Activated gamma-delta T cell treated with Interleukin-2 at 50 U/mL for 16 hours (primary cell): ENCODE data around the gene RPS18.

Experiments used
- DNase-seq: peaks from one replicate; pipeline ENCODE4 v3.0.0-alpha.2; 2020

Gene RPS18

DNA sequence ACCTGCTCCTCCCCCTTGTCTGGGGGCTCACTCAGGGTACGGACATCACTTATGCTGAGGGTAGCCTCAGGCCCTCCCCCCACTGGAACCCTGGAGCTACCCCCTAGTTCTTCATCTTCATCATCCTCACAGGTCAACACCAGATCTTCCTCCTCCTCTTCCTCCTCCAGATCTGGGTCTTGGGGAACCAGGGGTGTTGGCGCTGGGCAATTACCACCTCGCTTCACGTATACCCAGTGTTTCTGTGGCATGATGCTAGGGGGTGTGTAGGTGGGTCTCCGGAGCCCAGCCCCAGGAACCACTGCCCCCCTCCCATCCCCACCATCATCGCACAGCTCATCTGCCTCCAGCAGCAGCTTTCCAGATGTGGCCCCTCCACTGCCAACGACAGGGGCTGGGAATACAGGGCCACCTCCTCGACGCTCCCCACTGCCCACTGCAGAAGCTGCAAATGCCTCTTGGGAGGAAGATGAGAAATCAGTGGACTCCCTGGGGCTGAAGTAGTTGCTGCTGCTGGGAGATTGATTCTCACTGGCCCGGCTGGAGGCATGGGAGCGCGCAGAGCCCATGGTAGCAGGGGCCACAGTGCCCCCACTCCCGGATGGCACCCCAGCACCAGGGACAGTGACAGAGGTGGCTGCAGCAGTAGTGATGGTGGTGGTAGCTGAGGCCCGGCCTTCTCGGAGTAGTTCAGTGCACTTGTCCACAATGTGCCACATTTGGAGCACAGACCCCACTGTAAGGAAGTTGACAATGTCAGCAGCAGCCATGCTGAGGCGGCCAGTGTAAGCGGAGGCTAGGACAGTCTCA is 44.1 kb downstream of the RPS18 start:
- DNase-seq: no peak

DNA sequence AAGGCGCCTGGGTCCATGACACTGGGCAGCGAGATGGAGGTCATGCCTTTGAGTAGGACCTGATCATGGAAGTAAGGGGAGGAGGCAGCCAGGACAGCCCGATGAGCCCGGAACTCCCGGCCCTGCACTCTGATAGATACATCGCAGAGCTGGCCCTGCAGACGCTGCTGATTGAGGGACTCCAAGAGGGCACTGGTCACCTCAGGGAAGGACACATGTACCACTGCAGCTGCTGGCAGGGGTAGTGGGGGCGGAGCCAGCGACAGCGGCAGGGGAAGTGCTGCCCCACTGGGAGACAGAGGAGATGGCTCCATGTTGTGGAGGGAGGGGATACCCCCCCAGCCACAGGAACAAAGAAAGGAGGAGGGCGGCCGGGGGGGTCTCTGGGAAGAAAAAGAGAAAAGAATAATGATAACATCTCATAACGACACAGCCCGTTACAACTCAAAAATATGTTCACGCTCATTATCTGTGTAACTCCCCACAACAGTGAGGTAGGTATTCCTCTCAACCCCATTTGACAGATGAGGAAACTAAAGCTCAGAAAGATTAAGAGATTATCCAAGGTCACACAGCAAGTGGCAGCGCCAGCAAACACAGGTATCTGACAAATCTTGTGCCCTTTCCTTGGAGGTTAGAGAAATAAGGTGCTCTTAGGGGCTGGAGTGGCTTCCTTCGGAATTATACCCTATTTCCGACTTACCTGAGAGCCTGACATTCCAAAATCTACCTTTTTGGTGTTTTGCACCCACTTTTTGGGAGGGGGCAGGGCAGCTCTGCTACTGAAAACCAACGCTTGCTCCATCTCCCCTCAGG is 44.9 kb downstream of the RPS18 start:
- no peak for DNase-seq

DNA sequence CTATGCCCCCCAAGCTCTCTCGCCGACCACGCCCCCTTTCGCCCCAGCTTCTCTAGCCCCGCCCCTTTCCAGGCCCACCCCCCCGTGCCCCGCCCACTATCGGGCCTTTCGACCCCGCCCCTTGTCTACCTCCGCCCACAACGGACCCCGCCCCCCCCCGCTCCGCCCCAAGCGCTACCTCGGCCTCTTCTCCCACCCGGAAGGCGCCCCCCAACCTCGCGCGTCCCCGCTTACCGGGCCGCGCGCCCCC is 45.5 kb downstream of the RPS18 start:
- DNase-seq: no peak

DNA sequence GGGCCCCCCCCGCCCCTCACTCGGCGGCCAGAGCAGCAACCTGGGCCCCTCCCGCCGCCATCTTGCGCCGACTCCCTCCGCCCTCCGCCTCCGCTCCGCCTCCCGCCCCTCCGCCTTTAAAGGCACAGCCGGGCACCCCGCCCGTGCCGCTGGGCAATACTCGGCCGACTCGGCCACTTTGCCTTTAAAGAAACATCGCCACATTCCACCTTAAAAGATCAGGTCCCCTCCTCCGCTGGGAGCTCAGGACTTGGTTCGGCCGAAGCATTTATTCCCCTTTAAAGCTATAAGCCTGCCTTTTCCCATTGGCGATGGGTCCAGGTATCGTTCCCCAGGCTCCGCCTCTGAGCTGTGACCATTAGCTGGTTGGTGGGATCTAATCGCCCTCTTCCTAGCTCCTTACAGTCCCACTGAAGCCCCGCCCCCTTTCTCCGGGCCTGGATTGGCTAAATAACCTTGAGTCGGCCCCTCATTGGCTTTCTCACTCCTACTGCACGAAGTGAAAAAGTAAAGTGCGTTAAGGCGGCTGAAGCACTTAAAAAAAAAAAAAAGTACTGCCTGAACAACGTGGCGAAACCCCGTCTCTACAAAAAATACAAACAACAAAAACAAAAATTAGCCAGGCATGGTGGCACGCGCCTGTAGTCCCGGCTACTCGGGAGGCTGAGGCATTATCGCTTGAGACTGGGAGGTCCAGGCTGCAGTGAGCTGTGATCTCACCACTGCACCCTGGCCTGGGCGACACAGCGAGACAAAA is 46.0 kb downstream of the RPS18 start, which contains the start of gene ZBTB22:
Gene ZBTB22, minus strand, starts transcription at position 76 of the 757 bp plus-strand sequence. CDS start 828 bp downstream, outside the sequence.
- DNase-seq: peak; percentile 97

DNA sequence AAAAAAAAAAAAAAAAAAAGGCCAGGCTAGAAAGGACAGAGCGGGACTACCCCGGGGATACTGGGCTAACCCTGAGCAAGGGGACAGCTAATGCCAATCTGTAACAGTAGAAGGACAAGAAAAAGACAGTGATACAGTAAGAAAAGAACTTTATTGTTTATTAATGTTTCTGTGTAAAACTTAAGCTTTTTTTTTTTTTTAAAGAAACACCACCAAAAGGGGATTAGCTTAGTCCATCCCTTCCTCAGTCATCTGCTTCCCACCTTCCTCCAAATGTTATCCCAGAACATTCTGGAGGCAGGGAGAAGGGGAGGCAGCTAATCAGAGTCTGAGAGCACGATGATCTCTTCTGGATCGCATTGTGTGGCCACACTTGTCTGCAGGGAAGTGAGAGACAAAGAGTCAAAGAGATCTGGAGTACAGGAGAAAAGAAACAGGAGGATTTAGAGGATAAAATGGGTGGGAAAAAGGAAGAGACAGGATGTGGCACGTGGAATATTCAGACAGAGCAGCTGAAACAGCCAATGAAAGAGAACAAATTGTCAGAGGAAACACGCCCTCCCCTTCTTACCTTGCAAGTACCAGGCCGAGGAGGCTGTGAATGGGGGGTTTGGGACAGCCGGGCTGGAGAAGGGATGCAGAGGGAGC is 46.7 kb downstream of the RPS18 start:
- DNase-seq: no peak

- DNase-seq: no peak
These were observed 48.1 kb downstream of the RPS18 start for GRCh38 chr6:33319939-33320314.

GRCh38 chr6:33320315-33321181 is 48.7 kb downstream of the RPS18 start:
- no peak for DNase-seq

DNA sequence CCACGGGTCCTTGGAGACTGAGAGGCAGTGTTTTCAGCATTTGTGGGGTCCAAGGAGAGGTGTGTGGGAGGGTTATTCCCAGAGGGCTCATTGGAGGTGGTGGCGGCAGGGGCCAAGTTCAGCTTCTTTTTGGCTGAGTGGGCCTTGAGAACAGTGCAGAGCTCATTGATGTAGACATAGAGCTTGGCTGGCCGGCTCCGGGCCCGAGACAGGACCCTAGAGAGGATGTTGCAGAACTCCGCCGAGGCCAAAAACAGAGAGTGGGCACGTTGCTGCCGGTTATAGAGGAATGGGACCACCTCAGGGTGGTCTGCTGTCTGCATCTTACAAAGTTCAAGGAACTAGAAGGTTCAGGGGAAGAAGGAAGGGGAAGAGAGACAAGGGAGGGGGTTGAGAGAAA is 49.4 kb downstream of the RPS18 start:
- no peak for DNase-seq

- peak; percentile 19 for DNase-seq
These were observed 51.7 kb downstream of the RPS18 start for GRCh38 chr6:33323623-33323948.

- DNase-seq: no peak
These were observed 52.2 kb downstream of the RPS18 start for GRCh38 chr6:33324125-33324524.
